HCT116 (cell line): ENCODE data around the gene SLC10A2. TPM values are rescaled to one million over a fixed set of nuclear protein-coding genes. Genes with fewer than 3 reads are reported as not detected.

Source experiments
- ATAC-seq: fragments of 200-7000 bp; cut with Tn5 transposase; 2 replicates; pipeline ENCODE4 v1.9.1; 2020; ENCODE audit warnings: mild to moderate bottlenecking, moderate library complexity
- BruUV-seq: library from RNA; stranded (reverse); fragments of 400-500 nt; replicated peaks from 2 replicates; lab custom pipeline; 2021; lab: Mats Ljungman, UMichigan
- CTCF ChIA-PET: fragments of 300-600 bp; sonication (Branson Sonifier 250); formaldehyde crosslinking; loops from one replicate; lab custom pipeline; 2021; ENCODE audit warnings: antibody characterized with exemption; lab: Charles Lee
- POLR2A ChIA-PET: fragments of 300-600, 350-600 bp; sonication (Branson Sonifier 250); formaldehyde crosslinking; loops from one replicate; lab custom pipeline; 2021; ENCODE audit warnings: antibody characterized with exemption; lab: Charles Lee
- RAD21 ChIA-PET, 2 experiments: fragments of 300-600 bp; sonication (Branson Sonifier 250); formaldehyde crosslinking; loops; one replicate each; lab custom pipeline; 2023; ENCODE audit warnings: low total read pairs in 2 of 2; ENCODE audit not compliant: uncharacterized antibody in 2 of 2, unreplicated experiment in 2 of 2, low non-redundant PET in 1 of 2; lab: Charles Lee
- DNase-seq: peaks from one replicate; pipeline ENCODE4 v3.0.0-alpha.2; 2010; ENCODE audit warnings: low read depth, low spot score
- H2AFZ ChIP-seq: fragments of 200-600 bp; shearing (Covaris generic), sonication (generic); 2 replicates; pipeline ENCODE4 v1.6.1; 2017; ENCODE audit warnings: low read depth, mixed run types, mixed read lengths, antibody characterized with exemption, low read length; ENCODE audit not compliant: poor library complexity, severe bottlenecking
- H3K27ac ChIP-seq: 2 replicates; pipeline ENCODE4 v1.5.1; 2012; ENCODE audit warnings: low read depth, low read length
- H3K27me3 ChIP-seq: fragments of 200-600 bp; sonication (generic); 2 replicates; pipeline ENCODE4 v1.6.1; 2016; ENCODE audit warnings: mixed run types, low read length, mixed read lengths; ENCODE audit not compliant: insufficient read depth
- H3K36me3 ChIP-seq, 2 experiments: fragments of 200-500 bp in 1 of 2; fragments of 200-600 bp in 1 of 2; sonication (Bioruptor generic) in 1 of 2; sonication (generic) in 1 of 2; 2 replicates each; pipeline versions ENCODE4 v1.5.1 to v1.6.1; 2014 to 2016; ENCODE audit warnings: low read length in 2 of 2, inconsistent platforms in 1 of 2, mixed read lengths in 1 of 2, mixed run types in 1 of 2; ENCODE audit not compliant: insufficient read depth in 2 of 2, control insufficient read depth in 1 of 2
- H3K4me1 ChIP-seq, 2 experiments: fragments of 200-600 bp in 1 of 2; sonication (generic) in 1 of 2; 2 replicates each; pipeline versions ENCODE4 v1.5.1 to v1.6.1; 2012 to 2017; ENCODE audit warnings: low read length in 2 of 2, inconsistent platforms in 1 of 2, mild to moderate bottlenecking in 1 of 2, mixed read lengths in 1 of 2, mixed run types in 1 of 2, moderate library complexity in 1 of 2; ENCODE audit not compliant: insufficient read depth in 2 of 2, control insufficient read depth in 1 of 2
- H3K4me2 ChIP-seq: fragments of 200-600 bp; sonication (generic); 2 replicates; pipeline ENCODE4 v1.6.1; 2017; ENCODE audit warnings: mixed run types, low read length, mixed read lengths
- H3K4me3 ChIP-seq, 2 experiments: fragments of 200-600 bp in 1 of 2; sonication (generic) in 1 of 2; replicated peaks in 1 of 2; 2 replicates each; pipeline ENCODE4 v1.5.1; 2011 to 2016; ENCODE audit warnings: low read length in 2 of 2, control low read depth in 1 of 2, low read depth in 1 of 2, mild to moderate bottlenecking in 1 of 2, mixed read lengths in 1 of 2, mixed run types in 1 of 2
- H3K79me2 ChIP-seq: fragments of 200-600 bp; sonication (generic); 2 replicates; pipeline ENCODE4 v1.6.1; 2017; ENCODE audit warnings: mild to moderate bottlenecking, mixed run types, low read length, moderate library complexity, mixed read lengths; ENCODE audit not compliant: insufficient read depth
- H3K9ac ChIP-seq: fragments of 200-600 bp; sonication (generic); 2 replicates; pipeline ENCODE4 v1.6.1; 2016; ENCODE audit warnings: low read length, mixed read lengths
- H3K9me2 ChIP-seq: fragments of 200-600 bp; sonication (generic), shearing (Covaris generic); 2 replicates; pipeline ENCODE4 v1.6.1; 2017; ENCODE audit warnings: mixed run types, mild to moderate bottlenecking, moderate library complexity; ENCODE audit not compliant: insufficient read depth
- H3K9me3 ChIP-seq, 2 experiments: fragments of 200-500 bp in 1 of 2; fragments of 200-600 bp in 1 of 2; sonication (Bioruptor generic) in 1 of 2; sonication (generic) in 1 of 2; 2 replicates each; pipeline ENCODE4 v1.6.1; 2014 to 2017; ENCODE audit warnings: low read length in 2 of 2, mixed read lengths in 2 of 2, inconsistent platforms in 1 of 2, low read depth in 1 of 2, mild to moderate bottlenecking in 1 of 2, mixed run types in 1 of 2, moderate library complexity in 1 of 2; ENCODE audit not compliant: control insufficient read depth in 1 of 2, insufficient read depth in 1 of 2
- H4K20me1 ChIP-seq: fragments of 200-600 bp; sonication (generic), shearing (Covaris generic); 2 replicates; pipeline ENCODE4 v1.6.1; 2017; ENCODE audit warnings: mixed run types, mild to moderate bottlenecking, moderate library complexity; ENCODE audit not compliant: insufficient read depth
- CBX3 ChIP-seq: IDR thresholded peaks from 2 replicates; pipeline ENCODE4 v1.6.1; 2012; ENCODE audit warnings: low read depth
- CEBPB ChIP-seq: IDR thresholded peaks from 2 replicates; pipeline ENCODE4 v1.6.1; 2012; ENCODE audit warnings: low read depth
- ELF1 ChIP-seq: IDR thresholded peaks from 2 replicates; pipeline ENCODE4 v1.6.1; 2012; ENCODE audit warnings: low read depth, borderline replicate concordance
- JUND ChIP-seq: IDR thresholded peaks from 2 replicates; pipeline ENCODE4 v1.6.1; 2012
- MAX ChIP-seq: IDR thresholded peaks from 2 replicates; pipeline ENCODE4 v1.6.1; 2012
- RAD21 ChIP-seq: IDR thresholded peaks from 2 replicates; pipeline ENCODE4 v1.6.1; 2012; ENCODE audit warnings: low read depth, mild to moderate bottlenecking
- REST ChIP-seq: IDR thresholded peaks from 2 replicates; pipeline ENCODE4 v1.6.1; 2012; ENCODE audit warnings: low read depth
- ZNF274 ChIP-seq: fragments of 200-500 bp; sonication (Bioruptor generic); IDR thresholded peaks from 2 replicates; pipeline ENCODE4 v1.6.1; 2014; ENCODE audit warnings: mild to moderate bottlenecking, low read depth, low read length, inconsistent platforms
- intact Hi-C: fragments of 100-400 bp; cut with micrococcal nuclease; formaldehyde crosslinking; loops from 2 replicates; pipeline ENCODE4 v1.10.0; 2022
- total RNA-seq: library from RNA; stranded (reverse); gene quantifications from one replicate; pipeline ENCODE4 v1.2.1, GENCODE V29; 2021; ENCODE audit not compliant: unreplicated experiment

SLC10A2 gene
- total RNA-seq, 1 experiment from 2014 or later: not detected

- H3K4me1 ChIP-seq: no peaks in the 10 kb centered on the region
- no peaks in the 10 kb centered on the region for H3K79me2 ChIP-seq
- no peak overlapping the region for H3K4me3 ChIP-seq
- ChIA-PET POLR2A (no interaction called here), CTCF (no interaction called here), RAD21 (no interaction called here)
- H4K20me1 ChIP-seq: no peaks in the 10 kb centered on the region
- no peak overlapping the region for H2AFZ ChIP-seq
- no peak for ATAC-seq
- TF ChIP-seq ZNF274 (no peak), CEBPB (no peak), MAX (no peak), JUND (no peak), RAD21 (no peak), CBX3 (no peak), REST (no peak), ELF1 (no peak)
- DNase-seq: no peak
- H3K4me2 ChIP-seq: no peak overlapping the region
- BruUV-seq: no TSS peak
- no peaks in the 10 kb centered on the region for H3K9me2 ChIP-seq
- intact Hi-C loops: no loop called here
- H3K9ac ChIP-seq: no peak overlapping the region
- no peaks in the 10 kb centered on the region for H3K36me3 ChIP-seq
- no peaks in the 10 kb centered on the region for H3K9me3 ChIP-seq
- no peaks in the 10 kb centered on the region for H3K27me3 ChIP-seq
- H3K27ac ChIP-seq: no peak overlapping the region
These were observed 34.8 kb downstream of the SLC10A2 start for GRCh38 chr13:103031332-103031873.
